HEK293 (cell line): ENCODE results near the gene AKTIP.

Source experiments
- CTCF ChIA-PET: fragments of 350-600 bp; formaldehyde crosslinking; extraction: SDS; loops from one replicate; lab custom pipeline; 2021; ENCODE audit warnings: antibody characterized with exemption; lab: Yijun Ruan, JAX
- POLR2A ChIA-PET: fragments of 300-600 bp; formaldehyde crosslinking; extraction: SDS; loops from one replicate; lab custom pipeline; 2020; ENCODE audit warnings: antibody characterized with exemption, inconsistent platforms; lab: Yijun Ruan, JAX
- H3K27ac ChIP-seq: fragments of 200-500 bp; sonication (Bioruptor generic); 2 replicates; pipeline ENCODE4 v1.5.1; 2014; ENCODE audit warnings: low read depth, low read length, control low read depth, inconsistent platforms; ENCODE audit errors: extremely low read depth
- H3K36me3 ChIP-seq, 2 experiments: fragments of 200-500 bp in 1 of 2; sonication (Bioruptor generic) in 1 of 2; 1 replicate in 1 of 2; 2 replicates in 1 of 2; pipeline ENCODE4 v1.5.1; 2014 to 2017; ENCODE audit warnings: inconsistent platforms in 2 of 2, low read length in 2 of 2; ENCODE audit not compliant: control insufficient read depth in 2 of 2, insufficient read depth in 1 of 2
- H3K4me1 ChIP-seq: fragments of 200-500 bp; sonication (Bioruptor generic); 2 replicates; pipeline ENCODE4 v1.5.1; 2014; ENCODE audit warnings: mild to moderate bottlenecking, low read length, inconsistent platforms; ENCODE audit not compliant: control insufficient read depth, insufficient read depth
- H3K4me3 ChIP-seq: 2 replicates; pipeline ENCODE4 v1.5.1; 2011; ENCODE audit warnings: low read depth, mild to moderate bottlenecking, control low read depth, low read length, moderate library complexity
- H3K9me3 ChIP-seq: fragments of 200-500 bp; sonication (Bioruptor generic); 2 replicates; pipeline ENCODE4 v1.5.1; 2014; ENCODE audit warnings: low read depth, low read length, inconsistent platforms; ENCODE audit not compliant: control insufficient read depth, insufficient read depth
- SP2 ChIP-seq: fragments of 450-650 bp; formaldehyde crosslinking; IDR thresholded peaks from 2 replicates; pipeline ENCODE4 v1.5.1; 2016; ENCODE audit warnings: missing biosample characterization, missing genetic modification characterization
- ZBTB8A ChIP-seq: fragments of 450-650 bp; formaldehyde crosslinking; IDR thresholded peaks from 2 replicates; pipeline ENCODE4 v1.5.1; 2016; ENCODE audit warnings: missing biosample characterization, missing genetic modification characterization
- ZFHX2 ChIP-seq: fragments of 450-650 bp; formaldehyde crosslinking; conservative IDR thresholded peaks from 2 replicates; pipeline ENCODE4 v1.5.1; 2016; ENCODE audit warnings: missing biosample characterization, missing genetic modification characterization
- ZNF112 ChIP-seq: fragments of 450-650 bp; formaldehyde crosslinking; IDR thresholded peaks from 2 replicates; pipeline ENCODE4 v1.5.0; 2017; ENCODE audit warnings: missing biosample characterization, missing genetic modification characterization
- ZNF114 ChIP-seq: fragments of 450-650 bp; formaldehyde crosslinking; IDR thresholded peaks from 2 replicates; pipeline ENCODE4 v1.5.0; 2017; ENCODE audit warnings: missing biosample characterization, missing genetic modification characterization
- ZNF138 ChIP-seq: fragments of 450-650 bp; formaldehyde crosslinking; IDR thresholded peaks from 2 replicates; pipeline ENCODE4 v1.5.1; 2016; ENCODE audit warnings: missing biosample characterization, missing genetic modification characterization, borderline replicate concordance
- ZNF274 ChIP-seq, 2 experiments: fragments of 200-500 bp in 1 of 2; fragments of 450-650 bp in 1 of 2; sonication (Bioruptor generic) in 1 of 2; formaldehyde crosslinking in 1 of 2; IDR thresholded peaks; 2 replicates each; pipeline versions ENCODE4 v1.5.1 to v1.6.1; 2014 to 2016; ENCODE audit warnings: borderline replicate concordance in 1 of 2, inconsistent platforms in 1 of 2, low read length in 1 of 2, missing biosample characterization in 1 of 2, missing genetic modification characterization in 1 of 2
- ZNF292 ChIP-seq: fragments of 450-650 bp; formaldehyde crosslinking; IDR thresholded peaks from 2 replicates; pipeline ENCODE4 v1.5.1; 2016; ENCODE audit warnings: low read depth, missing biosample characterization, missing genetic modification characterization, borderline replicate concordance
- ZNF660 ChIP-seq: fragments of 450-650 bp; IDR thresholded peaks from 2 replicates; pipeline ENCODE4 v1.5.1; 2018; ENCODE audit warnings: missing biosample characterization, mild to moderate bottlenecking, missing genetic modification characterization
- ZNF76 ChIP-seq: fragments of 450-650 bp; formaldehyde crosslinking; IDR thresholded peaks from 2 replicates; pipeline ENCODE4; 2016; ENCODE audit warnings: low read depth, missing biosample characterization, missing genetic modification characterization, borderline replicate concordance
- ZNF791 ChIP-seq: fragments of 450-650 bp; formaldehyde crosslinking; IDR thresholded peaks from 2 replicates; pipeline ENCODE4 v1.5.1; 2016; ENCODE audit warnings: missing biosample characterization, missing genetic modification characterization
- TF ChIP-seq, protein P1 (sequence below): fragments of 450-650 bp; formaldehyde crosslinking; IDR thresholded peaks from 2 replicates; pipeline ENCODE4 v1.5.1; 2016; ENCODE audit warnings: missing biosample characterization, missing genetic modification characterization
- TF ChIP-seq, protein P2 (sequence below): fragments of 450-650 bp; formaldehyde crosslinking; IDR thresholded peaks from 2 replicates; pipeline ENCODE4 v1.5.1; 2016; ENCODE audit warnings: missing biosample characterization, missing genetic modification characterization
- TF ChIP-seq, protein P3 (sequence below): fragments of 450-650 bp; formaldehyde crosslinking; IDR thresholded peaks from 2 replicates; pipeline ENCODE4 v1.5.1; 2016; ENCODE audit warnings: missing biosample characterization, missing genetic modification characterization, low read depth
- TF ChIP-seq, protein P4 (sequence below): fragments of 450-650 bp; formaldehyde crosslinking; IDR thresholded peaks from 2 replicates; pipeline ENCODE4 v1.5.1; 2017; ENCODE audit warnings: missing biosample characterization, mild to moderate bottlenecking, missing genetic modification characterization, moderate library complexity

The AKTIP gene

DNA sequence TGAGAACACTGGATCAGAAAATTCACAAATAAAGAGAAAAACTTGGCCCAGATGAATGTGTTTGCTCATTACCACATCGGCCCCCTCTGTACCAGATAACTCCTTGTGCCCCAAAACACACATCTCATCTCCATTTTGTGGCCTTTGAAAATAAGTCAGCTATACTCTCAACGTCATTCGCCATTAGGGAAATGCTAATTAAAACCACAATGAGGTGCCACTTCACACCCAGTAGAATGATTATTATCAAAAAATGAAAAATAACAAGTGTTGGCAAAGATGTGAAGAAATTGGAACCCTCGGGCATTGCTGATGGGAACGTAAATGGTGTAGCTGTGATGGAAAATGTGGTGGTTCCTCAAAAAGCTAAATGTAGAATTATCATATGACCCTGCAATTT is 34.6 kb upstream of the AKTIP start:
- TF ChIP-seq, protein P1, sequence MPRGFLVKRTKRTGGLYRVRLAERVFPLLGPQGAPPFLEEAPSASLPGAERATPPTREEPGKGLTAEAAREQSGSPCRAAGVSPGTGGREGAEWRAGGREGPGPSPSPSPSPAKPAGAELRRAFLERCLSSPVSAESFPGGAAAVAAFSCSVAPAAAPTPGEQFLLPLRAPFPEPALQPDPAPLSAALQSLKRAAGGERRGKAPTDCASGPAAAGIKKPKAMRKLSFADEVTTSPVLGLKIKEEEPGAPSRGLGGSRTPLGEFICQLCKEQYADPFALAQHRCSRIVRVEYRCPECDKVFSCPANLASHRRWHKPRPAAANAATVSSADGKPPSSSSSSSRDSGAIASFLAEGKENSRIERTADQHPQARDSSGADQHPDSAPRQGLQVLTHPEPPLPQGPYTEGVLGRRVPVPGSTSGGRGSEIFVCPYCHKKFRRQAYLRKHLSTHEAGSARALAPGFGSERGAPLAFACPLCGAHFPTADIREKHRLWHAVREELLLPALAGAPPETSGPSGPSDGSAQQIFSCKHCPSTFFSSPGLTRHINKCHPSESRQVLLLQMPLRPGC (tag by site-specific recombination): no peak
- TF ChIP-seq ZNF791 (tag by site-specific recombination): no peak
- no peak for TF ChIP-seq SP2
- no peak for TF ChIP-seq ZNF292
- H3K9me3 ChIP-seq: no peaks in the 10 kb centered on the region
- H3K36me3 ChIP-seq: no peaks in the 10 kb centered on the region
- ChIA-PET POLR2A (no interaction called here), CTCF (interaction anchor here (0.8 to 1.0 kb wide), 2 partner anchors 10 to 1968 kb away, joined by 3 read pairs; no protein-coding TSS in a partner anchor)
- H3K27ac ChIP-seq: no peak overlapping the region
- H3K4me3 ChIP-seq: no peak overlapping the region
- 0 out of 2 replicates have a peak, but pooled peaks cover 4% of the 10 kb centered on the region for H3K4me1 ChIP-seq

DNA sequence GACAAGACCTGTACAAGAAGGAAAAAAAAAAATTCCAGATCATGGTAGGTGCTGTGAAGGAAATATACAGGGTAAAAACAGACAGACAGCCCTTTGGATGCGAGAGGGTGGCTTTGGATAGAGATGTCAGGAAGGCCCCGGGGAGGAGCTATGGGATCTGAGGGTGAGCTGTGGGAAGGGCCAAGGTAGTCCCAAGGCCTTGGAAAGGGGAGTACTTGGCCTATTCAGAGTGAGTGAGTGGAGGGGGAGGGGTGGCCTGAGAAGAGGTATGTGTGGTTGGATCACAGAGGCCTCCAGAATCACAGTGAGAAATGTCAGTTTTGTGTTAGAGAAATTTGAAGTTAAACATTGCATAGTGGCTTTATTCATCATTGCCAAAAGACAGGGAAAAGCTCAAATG is 31.2 kb upstream of the AKTIP start:
- H3K4me1 ChIP-seq: 0 out of 2 replicates have a peak, but pooled peaks cover 4% of the 10 kb centered on the region
- H3K36me3 ChIP-seq: no peaks in the 10 kb centered on the region
- POLR2A ChIA-PET: no interaction called here
- TF ChIP-seq ZFHX2 (tag by site-specific recombination) (no peak), ZBTB8A (tag by site-specific recombination) (no peak), ZNF138 (tag by site-specific recombination) (no peak), ZNF114 (no peak), ZNF274 (IDR thresholded peaks at IDR 0.05; ENCODE audit: low read length) (no peak), ZNF274 (tag by site-specific recombination; IDR thresholded peaks at IDR 0.05; ENCODE audit: borderline replicate concordance) (no peak), ZNF76 (tag by site-specific recombination) (no peak)
- TF ChIP-seq, protein P2, sequence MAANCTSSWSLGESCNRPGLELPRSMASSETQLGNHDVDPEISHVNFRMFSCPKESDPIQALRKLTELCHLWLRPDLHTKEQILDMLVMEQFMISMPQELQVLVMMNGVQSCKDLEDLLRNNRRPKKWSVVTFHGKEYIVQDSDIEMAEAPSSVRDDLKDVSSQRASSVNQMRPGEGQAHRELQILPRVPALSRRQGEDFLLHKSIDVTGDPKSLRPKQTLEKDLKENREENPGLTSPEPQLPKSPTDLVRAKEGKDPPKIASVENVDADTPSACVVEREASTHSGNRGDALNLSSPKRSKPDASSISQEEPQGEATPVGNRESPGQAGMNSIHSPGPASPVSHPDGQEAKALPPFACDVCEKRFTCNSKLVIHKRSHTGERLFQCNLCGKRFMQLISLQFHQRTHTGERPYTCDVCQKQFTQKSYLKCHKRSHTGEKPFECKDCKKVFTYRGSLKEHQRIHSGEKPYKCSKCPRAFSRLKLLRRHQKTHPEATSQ: no peak
- TF ChIP-seq, protein P3, sequence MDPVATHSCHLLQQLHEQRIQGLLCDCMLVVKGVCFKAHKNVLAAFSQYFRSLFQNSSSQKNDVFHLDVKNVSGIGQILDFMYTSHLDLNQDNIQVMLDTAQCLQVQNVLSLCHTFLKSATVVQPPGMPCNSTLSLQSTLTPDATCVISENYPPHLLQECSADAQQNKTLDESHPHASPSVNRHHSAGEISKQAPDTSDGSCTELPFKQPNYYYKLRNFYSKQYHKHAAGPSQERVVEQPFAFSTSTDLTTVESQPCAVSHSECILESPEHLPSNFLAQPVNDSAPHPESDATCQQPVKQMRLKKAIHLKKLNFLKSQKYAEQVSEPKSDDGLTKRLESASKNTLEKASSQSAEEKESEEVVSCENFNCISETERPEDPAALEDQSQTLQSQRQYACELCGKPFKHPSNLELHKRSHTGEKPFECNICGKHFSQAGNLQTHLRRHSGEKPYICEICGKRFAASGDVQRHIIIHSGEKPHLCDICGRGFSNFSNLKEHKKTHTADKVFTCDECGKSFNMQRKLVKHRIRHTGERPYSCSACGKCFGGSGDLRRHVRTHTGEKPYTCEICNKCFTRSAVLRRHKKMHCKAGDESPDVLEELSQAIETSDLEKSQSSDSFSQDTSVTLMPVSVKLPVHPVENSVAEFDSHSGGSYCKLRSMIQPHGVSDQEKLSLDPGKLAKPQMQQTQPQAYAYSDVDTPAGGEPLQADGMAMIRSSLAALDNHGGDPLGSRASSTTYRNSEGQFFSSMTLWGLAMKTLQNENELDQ (tag by site-specific recombination): no peak
- TF ChIP-seq, protein P4, sequence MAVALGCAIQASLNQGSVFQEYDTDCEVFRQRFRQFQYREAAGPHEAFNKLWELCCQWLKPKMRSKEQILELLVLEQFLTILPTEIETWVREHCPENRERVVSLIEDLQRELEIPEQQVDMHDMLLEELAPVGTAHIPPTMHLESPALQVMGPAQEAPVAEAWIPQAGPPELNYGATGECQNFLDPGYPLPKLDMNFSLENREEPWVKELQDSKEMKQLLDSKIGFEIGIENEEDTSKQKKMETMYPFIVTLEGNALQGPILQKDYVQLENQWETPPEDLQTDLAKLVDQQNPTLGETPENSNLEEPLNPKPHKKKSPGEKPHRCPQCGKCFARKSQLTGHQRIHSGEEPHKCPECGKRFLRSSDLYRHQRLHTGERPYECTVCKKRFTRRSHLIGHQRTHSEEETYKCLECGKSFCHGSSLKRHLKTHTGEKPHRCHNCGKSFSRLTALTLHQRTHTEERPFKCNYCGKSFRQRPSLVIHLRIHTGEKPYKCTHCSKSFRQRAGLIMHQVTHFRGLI (tag by site-specific recombination): no peak
- TF ChIP-seq, all 188 proteins: peak for 0
- H3K4me3 ChIP-seq: no peak overlapping the region
- H3K27ac ChIP-seq: no peak overlapping the region
- no peaks in the 10 kb centered on the region for H3K9me3 ChIP-seq
- CTCF ChIA-PET: interaction anchor here (1.0 kb wide), 1 partner anchor 24 kb away, joined by 4 read pairs; no protein-coding TSS in a partner anchor

DNA sequence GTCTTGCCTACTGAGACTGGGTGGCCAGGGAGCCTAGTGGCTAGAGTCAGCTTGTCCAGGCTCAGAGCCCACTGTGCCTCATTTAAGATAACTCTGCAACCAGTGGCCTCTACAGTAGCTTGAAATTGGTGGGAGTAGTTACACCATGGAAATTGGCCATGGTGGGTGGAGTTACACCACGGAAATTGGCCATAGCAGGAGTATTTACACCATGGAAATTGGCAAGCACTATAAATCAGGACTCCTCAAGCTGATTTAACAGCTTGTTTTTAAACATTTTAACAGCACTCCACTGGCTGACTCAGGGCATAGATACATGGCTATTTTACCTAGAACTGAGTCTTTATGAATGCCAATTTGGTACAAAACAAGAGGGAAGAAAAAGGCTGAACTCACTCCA is 27.7 kb upstream of the AKTIP start:
- ChIA-PET POLR2A (no interaction called here), CTCF (no interaction called here)
- Histone ChIP-seq H3K9me3 (no peaks in the 10 kb centered on the region), H3K27ac (no peak overlapping the region), H3K36me3 (no peaks in the 10 kb centered on the region), H3K4me1 (0 out of 2 replicates have a peak, but pooled peaks cover 4% of the 10 kb centered on the region), H3K4me3 (no peak overlapping the region)
- TF ChIP-seq ZNF112 (peak; percentile 98), ZNF660 (no peak)
